IPS-NIHi7 (cell line): ENCODE results near the gene GALNT14.

ENCODE experiments used
- DNase-seq: peaks from one replicate; pipeline ENCODE4 v3.0.0; 2012; ENCODE audit warnings: mixed read lengths; ENCODE audit errors: extremely low spot score

GALNT14 gene

DNA sequence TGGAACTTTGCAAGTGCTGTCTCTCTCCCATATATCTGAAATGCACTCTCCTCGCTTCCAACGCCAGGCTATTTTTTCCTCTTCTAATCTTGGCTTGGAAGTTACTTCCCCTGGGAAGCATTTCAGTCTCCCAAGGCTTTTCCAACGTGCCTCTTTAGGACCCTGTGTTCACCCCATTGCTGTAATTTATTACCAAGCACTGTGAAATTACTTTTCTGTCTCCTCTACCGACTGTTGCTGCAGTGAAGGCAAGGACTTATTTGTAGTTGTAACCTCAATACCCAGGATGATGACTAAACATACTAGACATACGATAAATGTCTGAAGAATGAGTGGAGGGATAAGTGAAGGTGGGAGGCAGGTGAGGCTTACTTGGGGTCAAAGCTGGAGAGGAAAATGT lies 163.7 kb downstream of the GALNT14 start:
- DNase-seq: no peak

DNA sequence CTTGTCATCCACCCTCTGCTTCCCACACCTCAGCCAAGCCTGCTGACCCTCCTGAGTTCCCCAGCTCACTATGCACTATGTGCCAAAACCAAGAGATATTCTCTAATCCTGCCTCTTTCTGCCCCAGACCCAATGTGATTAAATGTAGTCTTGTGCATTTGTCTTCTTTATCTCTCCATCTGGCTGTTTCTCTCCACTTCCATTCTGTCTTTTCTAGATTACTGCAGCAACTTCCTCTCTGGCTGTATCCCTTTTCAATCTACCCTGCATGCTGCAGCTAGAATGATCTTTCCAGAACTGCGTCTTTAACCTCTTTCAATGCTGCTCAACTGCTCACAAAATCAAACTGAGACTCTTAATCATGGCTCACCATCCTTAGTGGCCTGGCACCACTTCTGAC lies 164.1 kb downstream of the GALNT14 start:
- no peak for DNase-seq

DNA sequence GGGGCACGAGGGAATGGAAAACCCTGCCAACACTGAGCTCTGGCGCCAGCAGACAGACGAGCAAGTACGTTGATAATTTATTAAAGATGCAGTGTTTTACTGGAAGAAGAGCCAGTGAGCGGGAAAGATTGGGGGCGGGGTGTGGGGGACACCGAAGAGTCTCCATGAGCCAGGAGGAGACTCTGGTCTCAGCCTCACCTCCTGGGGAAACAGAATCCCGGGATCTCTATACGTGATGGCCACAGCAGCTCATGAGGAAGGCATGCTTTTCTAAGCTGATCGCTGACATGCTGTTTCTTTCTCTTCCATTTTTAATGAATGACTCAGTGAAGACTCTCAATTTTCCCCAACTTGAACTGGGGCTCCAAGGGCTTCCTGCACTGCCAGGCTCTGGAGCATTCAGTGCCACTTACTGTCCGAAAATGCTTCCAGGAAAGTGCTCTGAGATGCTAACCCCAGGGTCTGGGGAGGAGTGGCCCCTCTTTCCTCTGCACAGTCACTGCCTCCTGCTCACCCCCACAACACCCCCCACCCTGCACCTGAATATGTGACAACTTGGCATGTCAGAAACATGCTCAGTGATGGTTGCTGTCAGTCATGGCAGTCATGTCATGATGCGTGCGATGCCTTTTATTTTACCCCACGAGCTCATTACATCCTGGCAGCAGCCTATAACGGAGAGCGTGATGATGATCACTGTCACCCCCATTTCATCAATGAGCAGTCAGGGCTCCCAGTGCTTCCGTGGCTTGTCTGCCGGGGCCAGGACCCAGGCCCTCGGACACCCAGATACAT lies 166.8 kb downstream of the GALNT14 start:
- DNase-seq: no peak

DNA sequence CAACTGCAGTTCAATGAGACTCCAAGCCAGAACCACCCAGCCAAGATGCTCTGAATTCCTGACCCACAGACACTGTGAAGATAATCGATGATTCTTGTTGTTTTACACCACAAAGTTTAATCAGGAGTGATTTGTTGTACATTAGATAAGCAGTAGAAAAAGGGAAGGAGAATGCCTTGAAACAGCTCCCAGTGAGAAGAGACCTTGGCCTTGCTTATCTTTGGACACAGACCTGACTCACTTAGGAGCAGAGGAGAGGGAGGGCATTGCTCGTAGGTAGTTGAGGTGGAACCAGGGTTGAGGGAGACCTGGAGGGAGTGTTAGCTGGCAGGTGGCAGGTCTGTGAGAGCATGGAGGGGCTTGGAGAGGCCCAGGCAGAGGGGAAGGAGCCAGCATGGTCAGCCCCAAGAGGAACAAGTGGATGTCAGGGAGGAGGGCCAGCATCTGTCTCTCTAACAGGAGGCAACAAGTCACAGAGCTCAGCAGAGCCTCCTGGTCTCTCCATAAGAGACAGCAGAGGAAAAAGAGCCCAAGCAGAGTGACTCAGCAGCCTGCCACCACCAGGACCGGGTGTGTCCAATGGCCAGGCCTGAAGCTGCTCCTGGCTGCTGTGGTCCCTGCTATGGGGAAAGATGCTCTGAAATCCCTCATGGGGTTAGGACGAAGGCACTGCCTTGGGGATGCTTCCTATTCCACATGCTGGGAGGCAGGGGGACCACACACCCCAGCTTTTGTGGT lies 169.4 kb downstream of the GALNT14 start:
- DNase-seq: no peak

DNA sequence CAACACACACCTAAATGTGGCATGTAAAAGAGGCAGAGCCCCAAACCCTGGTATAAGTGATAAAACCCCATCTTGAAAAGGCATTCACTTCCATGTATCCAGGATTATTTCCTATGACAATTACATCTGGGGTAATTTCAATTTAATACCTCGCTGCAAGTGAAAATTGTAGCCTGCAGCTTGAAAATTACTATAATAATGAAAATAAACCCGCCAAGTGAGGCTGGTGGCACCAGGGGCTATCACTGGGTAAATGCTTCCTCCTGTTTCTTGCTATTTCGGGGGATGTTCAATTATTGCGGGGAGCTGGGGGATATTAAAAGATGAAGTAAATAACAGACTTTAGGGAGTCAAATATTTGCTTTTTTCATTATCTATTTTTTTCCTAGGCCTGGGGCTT lies 171.5 kb downstream of the GALNT14 start:
- no peak for DNase-seq

DNA sequence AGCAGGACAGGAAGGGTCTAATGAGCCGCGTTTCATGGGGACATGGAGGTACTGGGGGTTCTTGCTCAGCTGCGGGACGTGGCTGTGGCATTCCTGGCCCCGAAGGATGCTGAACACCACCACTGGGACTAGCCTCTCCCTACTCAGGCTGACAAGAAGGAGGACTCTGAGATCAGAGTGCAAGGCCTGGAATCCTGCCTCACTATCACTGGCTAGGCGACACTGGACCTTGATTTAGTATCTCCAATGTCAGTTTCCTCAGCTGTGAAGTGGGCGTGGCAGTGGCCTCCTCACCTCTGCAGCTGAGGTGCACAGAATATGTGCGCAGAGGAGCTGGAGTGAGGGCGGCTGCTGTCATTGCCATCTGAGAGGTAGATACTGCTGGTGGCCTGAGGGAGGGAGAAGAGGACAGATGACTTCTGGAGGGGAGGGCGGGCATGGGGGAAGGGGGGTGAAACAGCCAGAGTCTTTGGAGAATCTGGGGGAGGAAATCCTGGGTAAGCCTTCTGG lies 173.2 kb downstream of the GALNT14 start:
- DNase-seq: no peak

DNA sequence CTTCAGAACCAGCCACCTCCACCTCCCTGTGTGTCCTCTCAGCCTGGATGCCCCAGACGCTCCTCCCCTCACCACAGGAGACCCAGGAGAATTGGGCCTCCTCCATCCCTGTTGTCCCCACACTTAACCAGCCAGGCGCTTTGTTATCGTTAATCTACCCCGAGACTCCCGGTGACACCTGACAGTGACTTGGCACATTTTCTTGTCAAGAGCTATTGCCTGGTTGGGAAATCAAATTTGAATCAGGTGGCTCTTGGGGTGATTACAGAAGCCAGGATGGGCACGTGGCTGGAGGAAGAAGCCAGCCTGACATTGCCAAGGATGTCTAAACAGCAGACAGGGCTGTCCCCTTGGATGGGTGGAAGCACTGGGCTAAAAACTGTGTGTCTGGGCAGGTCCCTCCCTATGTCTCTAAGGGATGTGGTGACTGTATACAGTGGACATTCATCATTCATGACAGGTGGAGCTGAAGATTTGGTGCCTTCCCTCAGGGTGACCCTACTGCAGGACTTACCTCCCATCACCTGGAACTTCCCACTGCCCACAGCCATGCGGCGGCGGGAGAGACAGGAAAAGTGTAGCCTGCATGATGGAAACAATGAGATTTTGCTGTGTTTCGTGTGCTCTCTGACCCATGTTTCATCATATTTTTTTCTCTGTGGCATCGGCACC lies 173.8 kb downstream of the GALNT14 start:
- no peak for DNase-seq

DNA sequence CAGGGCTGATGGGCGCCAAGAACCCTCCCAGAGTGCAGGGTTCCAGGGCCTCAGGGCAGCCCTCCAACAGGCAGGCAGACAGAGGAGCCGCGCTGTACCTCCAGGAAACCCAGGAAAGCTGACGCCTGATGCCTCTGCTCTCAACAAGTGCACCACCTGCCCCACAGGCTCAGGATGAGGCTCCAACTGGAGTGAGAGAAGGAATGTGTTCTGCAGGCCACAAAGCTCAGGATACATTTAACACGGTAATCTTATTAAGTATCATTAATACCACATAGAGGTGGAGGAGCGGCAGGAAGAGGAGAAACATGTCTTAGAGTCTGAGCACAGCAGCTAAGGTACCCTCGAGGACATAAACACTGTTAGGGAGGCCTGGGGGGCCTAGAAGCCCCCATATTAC lies 175.1 kb downstream of the GALNT14 start:
- no peak for DNase-seq

DNA sequence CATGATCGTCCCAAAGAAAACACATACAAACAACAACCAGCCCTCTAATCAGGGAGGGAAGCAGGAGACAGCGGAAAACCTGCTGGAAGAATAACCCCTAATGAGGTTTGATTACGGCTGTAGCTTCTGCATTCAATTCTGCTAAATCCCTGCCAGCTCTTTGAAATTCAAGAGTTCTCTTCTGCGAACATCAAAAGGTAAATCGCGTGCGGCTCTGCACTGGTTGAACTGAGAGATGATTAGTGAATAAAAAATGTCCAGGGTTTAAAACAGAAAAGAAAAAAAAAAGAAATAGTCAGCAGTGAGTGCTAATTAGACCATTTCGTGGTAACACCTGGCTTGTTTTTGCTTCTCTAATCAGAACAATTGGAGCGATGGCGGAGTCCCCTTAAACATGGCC lies 178.0 kb downstream of the GALNT14 start:
- no peak for DNase-seq

DNA sequence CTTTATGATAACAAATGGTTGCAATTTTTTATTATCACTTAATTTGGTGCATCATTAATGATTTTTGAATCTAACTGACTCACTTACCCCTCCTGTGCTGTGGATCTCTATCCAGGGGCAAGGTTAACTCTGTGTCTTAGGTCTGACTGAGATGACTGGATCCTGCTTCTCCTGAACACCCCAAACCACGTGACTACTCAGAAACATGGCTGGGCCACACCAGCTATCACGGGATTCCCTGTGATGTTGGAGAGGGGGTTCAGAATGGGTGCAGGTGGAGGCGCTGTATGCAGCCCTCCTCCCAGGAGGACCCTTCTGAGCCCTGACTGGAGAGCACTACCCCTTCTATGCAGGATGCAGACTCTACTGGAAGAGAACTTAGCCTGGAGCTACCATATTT lies 178.6 kb downstream of the GALNT14 start:
- DNase-seq: no peak

DNA sequence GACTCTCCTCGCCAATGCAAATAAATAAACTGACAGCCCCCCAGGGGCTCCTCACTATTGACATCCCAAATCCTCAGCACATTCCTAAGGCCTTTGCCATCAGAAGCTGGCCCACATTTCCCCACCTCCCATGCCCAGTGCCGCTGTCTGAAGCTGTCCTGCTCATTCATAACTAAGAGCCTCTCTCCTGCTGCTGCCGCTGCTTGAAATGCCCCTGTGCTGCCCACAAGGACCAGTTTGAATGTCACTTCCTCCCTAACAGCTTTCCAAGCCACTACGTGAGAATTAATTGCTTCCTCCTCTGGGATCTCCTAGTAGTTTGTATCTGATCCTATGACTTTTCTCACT lies 179.3 kb downstream of the GALNT14 start:
- peak; percentile 31 for DNase-seq

DNA sequence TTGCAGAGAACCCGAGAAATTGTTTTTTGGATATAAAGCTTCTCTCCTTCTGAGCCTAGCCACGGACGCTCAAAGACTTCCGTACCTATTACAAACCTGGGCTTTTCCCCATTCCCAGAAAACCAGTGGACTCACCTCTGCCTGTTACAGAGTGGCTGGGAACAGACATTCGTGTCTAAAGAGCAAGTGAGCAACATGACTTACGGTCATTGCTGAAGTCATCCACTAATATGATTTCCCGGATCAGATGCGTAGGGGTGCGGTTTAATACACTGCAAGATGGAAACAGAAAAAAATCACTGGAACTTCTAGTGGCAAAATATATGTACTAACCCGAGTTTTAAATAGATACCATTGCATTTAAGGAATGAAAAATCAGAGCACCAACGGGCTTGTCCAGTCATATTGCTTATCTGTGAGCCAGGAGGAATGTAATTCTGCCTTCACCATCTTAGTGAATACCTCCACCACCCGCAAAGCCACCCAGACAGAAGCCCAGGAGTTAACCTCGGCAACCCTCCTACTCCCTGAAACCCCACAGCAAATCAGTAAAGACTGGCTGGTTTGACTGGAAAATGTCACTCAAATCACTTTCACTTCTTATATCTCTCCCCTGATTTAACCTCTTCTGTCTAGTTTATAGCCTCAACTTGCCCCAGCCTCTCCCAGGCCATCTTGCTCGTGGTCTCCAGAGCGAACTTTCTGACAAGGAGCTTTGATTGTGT lies 179.9 kb downstream of the GALNT14 start:
- no peak for DNase-seq

DNA sequence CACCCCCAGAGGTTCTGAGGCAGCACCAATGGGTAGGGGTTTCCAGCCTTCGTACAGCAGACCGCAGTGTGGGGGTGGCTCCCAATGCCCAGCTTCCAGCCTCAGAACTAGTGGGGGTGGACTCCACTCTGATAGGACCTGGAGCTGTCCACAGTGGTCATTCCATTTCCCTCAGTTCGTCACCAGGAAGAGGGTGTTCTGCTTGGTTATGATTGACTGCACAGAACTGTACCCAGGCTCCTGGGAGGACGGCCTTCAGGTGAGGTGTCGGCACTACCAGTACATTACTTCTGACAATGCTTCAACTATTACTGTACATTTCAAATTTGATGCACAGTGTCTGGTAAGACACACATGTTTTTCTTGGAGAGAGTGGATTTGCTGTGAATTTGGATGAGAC lies 180.6 kb downstream of the GALNT14 start:
- no peak for DNase-seq

DNA sequence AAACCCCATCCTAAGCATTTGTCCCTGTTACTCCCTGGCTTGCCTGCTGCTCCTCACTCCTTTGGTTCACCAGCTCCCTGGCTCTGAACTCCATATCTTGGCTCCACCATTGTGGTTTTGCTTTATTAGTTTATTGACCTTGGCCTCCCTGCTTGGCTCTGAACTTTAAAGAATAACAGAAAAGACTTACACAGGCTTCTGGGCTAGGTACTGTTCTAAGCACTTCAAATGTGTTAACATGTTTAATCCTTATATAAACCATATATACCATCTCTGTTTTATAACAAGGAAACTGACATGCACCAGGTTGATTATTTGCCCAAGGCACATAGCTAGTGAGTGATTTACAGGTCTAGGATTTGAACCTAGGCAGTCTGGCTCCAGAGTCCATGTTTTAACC lies 181.2 kb downstream of the GALNT14 start:
- no peak for DNase-seq

DNA sequence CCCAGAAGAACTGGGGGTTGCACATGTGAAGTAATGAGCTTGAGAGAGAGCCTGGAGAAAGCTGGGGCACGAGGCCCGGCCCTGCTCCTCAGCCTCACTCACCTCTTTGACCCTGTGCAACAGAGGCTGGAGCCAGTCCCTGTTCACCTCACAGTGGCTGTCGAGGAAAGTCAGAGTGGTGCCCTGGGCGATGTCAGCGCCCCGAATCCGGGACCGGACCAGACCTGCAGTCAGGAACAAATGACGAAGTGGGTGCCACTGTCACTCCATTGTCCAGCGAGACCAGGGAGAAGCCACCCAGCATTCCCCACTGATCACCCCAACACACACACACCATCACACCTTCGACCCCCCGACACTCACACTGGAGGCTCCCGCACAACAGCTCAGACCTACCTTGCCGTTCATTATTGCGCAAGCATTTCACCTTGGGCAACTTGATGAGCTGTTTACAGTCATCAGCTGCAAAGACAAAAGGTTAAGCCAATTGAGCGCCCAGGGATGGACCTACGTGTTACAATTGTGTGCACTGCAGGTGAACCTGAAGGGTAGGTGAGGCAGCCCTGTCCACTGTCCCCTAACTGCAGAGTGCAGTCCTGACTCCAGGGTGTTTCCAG lies 182.6 kb downstream of the GALNT14 start:
- DNase-seq: no peak

DNA sequence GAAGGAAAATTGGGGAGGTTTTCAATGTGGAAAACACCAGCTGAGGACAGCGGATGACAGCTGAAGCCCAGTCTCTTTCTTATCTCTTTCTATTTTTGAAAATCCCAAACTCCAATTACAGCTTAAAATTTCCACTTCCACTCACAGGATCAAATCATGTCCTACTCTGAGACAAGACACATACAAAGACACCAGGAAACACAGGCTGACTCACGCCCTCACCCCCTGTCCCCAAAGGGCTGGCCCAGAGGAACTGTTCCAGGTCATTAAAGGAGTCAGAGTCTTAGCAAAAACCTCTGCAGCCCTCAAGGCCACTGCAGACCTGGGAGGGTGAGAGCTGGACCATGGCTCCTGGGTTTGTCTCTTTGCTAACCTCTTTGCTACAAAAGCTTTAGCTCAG lies 187.9 kb downstream of the GALNT14 start:
- no peak for DNase-seq

DNA sequence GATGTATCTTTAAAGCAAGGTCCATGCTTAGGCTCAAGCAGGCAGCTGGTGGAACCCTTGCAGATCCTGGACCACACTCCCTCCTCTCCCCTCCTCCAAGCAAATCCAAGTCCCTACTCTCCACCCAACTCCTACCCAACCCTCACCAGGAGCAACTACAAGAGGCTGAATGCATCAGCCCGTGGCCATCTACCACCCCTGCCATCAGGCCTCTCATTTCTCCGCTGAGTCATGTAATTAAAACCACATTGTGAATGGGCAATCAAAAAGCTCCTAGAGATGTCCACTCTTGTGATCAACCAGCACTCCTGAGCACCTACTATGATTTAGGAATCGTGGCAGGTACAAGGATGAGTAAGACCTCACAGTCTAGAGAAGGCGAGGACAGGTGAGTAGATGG lies 188.8 kb downstream of the GALNT14 start:
- DNase-seq: no peak

DNA sequence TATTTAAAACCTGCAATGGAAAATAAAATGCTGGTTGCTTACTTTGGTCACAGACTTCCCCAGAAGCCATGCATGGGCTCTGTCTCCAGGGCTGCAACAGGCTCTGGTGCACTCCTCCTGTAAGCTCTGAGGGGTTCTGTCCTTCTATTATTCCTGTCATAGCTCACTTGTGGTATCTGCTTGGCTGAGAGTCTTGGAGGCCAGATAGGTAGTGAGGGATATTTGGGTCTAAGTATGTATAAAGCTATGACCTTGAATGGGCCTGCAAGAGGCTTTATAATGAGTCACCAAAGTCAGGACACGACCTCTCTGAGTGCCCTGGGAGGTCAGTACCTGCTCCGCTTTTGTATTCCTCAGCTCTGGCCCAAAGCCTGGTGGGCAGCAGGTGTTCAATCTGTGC lies 189.4 kb downstream of the GALNT14 start:
- no peak for DNase-seq

DNA sequence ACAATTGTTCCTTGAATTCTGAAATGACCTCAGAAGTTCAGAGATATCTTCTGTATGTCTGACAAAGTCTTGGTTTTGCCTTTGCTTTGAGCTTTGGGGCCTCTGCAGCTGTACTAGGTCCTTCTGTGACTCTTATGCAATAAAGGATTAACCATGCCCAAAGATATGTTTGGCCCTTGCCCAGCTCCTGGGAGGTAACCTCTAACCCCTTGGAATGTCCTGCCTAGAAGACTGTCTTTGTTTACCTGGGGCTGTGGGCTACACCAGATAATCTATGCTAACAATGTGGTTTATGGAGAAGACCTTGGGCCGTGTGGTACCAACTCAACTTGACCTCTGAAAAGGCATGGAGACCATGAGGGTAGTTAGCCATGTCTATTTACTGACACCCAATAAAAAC lies 190.1 kb downstream of the GALNT14 start:
- DNase-seq: no peak

DNA sequence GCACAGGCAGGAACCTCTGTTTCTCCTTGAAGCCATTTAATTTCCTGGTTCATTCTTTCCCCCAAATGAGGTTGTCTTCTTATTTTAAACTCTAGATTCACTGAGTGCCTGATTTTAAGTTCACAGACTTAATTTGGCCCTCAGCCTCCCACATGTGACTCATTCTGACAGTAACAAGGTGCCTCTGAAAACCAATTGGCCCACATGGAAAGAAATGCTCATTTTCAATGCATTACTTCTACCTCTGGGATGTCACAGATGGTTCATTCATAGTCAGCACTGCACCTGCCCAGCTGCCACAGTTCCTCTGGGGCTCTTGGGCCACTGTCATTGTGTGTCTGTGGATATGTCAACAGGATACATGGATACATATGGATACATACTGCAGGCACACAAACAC lies 190.6 kb downstream of the GALNT14 start:
- no peak for DNase-seq

DNA sequence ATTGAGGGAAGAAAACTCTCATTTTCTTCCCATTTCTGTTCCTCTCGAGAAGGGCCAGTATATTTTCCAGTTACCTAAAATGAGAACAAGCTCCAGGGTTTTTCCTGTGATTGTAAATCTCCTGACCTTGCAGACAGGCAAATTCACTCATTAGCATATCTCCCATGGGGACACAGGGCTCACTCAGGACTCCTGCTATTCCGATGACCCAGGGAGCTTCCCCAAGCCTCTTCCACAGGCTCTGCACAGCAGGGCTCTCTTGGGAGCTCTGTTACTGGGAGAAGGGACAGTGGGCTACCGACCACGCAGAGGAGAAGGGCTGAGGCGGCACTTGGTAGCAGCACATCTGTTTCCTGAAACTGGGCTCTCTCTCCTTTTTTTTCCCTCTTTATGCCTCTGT lies 195.8 kb downstream of the GALNT14 start:
- peak; percentile 30 for DNase-seq

DNA sequence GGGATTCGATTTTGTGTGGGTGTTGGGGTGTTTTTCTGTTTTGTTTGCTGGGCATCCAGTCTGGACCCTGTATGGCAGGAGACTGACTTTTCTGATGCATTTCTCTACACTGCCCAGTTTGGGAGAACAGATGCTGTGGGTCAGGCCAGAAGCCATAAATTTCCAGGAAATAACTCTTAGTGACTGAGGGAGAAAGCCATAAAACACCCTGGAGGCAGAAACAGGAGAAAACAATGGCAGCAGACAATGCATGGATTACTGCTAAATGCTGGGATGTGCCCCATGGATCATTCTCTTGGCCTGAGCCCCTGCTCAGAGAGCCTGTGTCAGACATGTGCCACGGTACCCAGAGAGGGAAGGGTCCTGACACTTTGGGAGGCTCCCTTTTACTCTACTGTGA lies 197.4 kb downstream of the GALNT14 start:
- no peak for DNase-seq
